Endodermal cell (in vitro differentiated cells): ENCODE measurements around the gene PTPRN2. TPM values are rescaled to one million over a fixed set of nuclear protein-coding genes. Genes with fewer than 3 reads are reported as not detected.
"Not testable (repeated sequence)": the region's sequence is repeated elsewhere in the genome, so short reads cannot be mapped to it uniquely, and the experiment has no call there.

Source experiments
- DNase-seq: peaks from one replicate; pipeline ENCODE4 v3.0.0-alpha.2; 2017
- H3K27ac ChIP-seq: 2 replicates; pipeline ENCODE4 v1.5.1; 2013; ENCODE audit warnings: mild to moderate bottlenecking, low read depth, low read length, moderate library complexity
- H3K27me3 ChIP-seq: 2 replicates; pipeline ENCODE4 v1.6.1; 2013; ENCODE audit warnings: mild to moderate bottlenecking, low read length, moderate library complexity; ENCODE audit not compliant: insufficient read depth, control insufficient read depth, poor library complexity, severe bottlenecking
- H3K36me3 ChIP-seq: 2 replicates; pipeline ENCODE4 v1.7.0; 2013; ENCODE audit warnings: mild to moderate bottlenecking, low read length, moderate library complexity; ENCODE audit not compliant: control insufficient read depth, insufficient read depth
- H3K4me1 ChIP-seq: one replicate; pipeline ENCODE4 v1.7.0; 2013; ENCODE audit warnings: low read length; ENCODE audit not compliant: control insufficient read depth, insufficient read depth
- H3K4me3 ChIP-seq: 2 replicates; pipeline ENCODE4 v1.5.1; 2013; ENCODE audit warnings: mild to moderate bottlenecking, low read length, moderate library complexity
- H3K9ac ChIP-seq: 2 replicates; pipeline ENCODE4 v1.6.1; 2013; ENCODE audit warnings: mild to moderate bottlenecking, low read length, moderate library complexity; ENCODE audit not compliant: poor library complexity, severe bottlenecking; ENCODE audit errors: extremely low read depth
- H3K9me3 ChIP-seq: 2 replicates; pipeline ENCODE4 v1.6.1; 2013; ENCODE audit warnings: mild to moderate bottlenecking, low read length, moderate library complexity; ENCODE audit not compliant: control insufficient read depth
- H3K27ac Mint-ChIP-seq: 2 replicates; pipeline ENCODE4 v1.8.0; 2020; ENCODE audit warnings: mixed read lengths
- H3K27me3 Mint-ChIP-seq: 2 replicates; pipeline ENCODE4 v1.8.0; 2021; ENCODE audit warnings: mild to moderate bottlenecking, mixed read lengths; ENCODE audit not compliant: insufficient read depth
- H3K36me3 Mint-ChIP-seq: 2 replicates; pipeline ENCODE4 v1.8.0; 2020; ENCODE audit warnings: low read depth, mixed read lengths
- H3K4me1 Mint-ChIP-seq: 2 replicates; pipeline ENCODE4 v1.8.0; 2020; ENCODE audit warnings: mixed read lengths
- H3K4me3 Mint-ChIP-seq: 2 replicates; pipeline ENCODE4 v1.8.0; 2020; ENCODE audit warnings: mild to moderate bottlenecking, moderate library complexity, mixed read lengths
- H3K9me3 Mint-ChIP-seq: 2 replicates; pipeline ENCODE4 v1.8.0; 2020; ENCODE audit warnings: mild to moderate bottlenecking, mixed read lengths
- CTCF ChIP-seq: fragments of 200-600 bp; sonication (generic); conservative IDR thresholded peaks from 2 replicates; pipeline ENCODE4 v1.5.0; 2021; ENCODE audit warnings: antibody characterized with exemption, mild to moderate bottlenecking
- WGBS, 2 experiments: methylation state at CpG; one replicate each; pipeline versions ENCODE4 v1.1.5 to v1.1.7; 2013; ENCODE audit warnings: missing lambda C conversion rate in 2 of 2, mixed read lengths in 1 of 2; ENCODE audit not compliant: insufficient coverage in 1 of 2, insufficient read length in 1 of 2; 5-methylcytosine and 5-hydroxymethylcytosine counted together
- total RNA-seq, 2 donors: library from RNA; stranded (reverse); fragmentation: NEBNext Ultra II Directional in 1 of 2; extraction: Animal tissue kit (Norgen Biotek cat#: 25700) in 1 of 2; gene quantifications; 2 replicates in 1 of 2; 3 replicates in 1 of 2; pipeline ENCODE4 v1.2.1, GENCODE V29; 2021

PTPRN2 gene
- total RNA-seq, 2 donors from 2014 or later: 0.69 to 1.2 TPM

- H3K36me3 Mint-ChIP-seq: peaks cover 15% of the 10 kb centered on the region
- Histone ChIP-seq H3K9ac (no peak overlapping the region), H3K27me3 (no peaks in the 10 kb centered on the region), H3K4me1 (no peaks in the 10 kb centered on the region), H3K36me3 (no peaks in the 10 kb centered on the region), H3K9me3 (peaks cover 88% of the 10 kb centered on the region), H3K4me3 (peak overlapping the region; percentile 53), H3K27ac (no peak overlapping the region)
- peaks cover 2% of the 10 kb centered on the region for H3K4me1 Mint-ChIP-seq
- peaks cover 70% of the 10 kb centered on the region for H3K9me3 Mint-ChIP-seq
- no peak overlapping the region for H3K27ac Mint-ChIP-seq
- no peak for TF ChIP-seq CTCF
- peaks cover 3% of the 10 kb centered on the region for H3K27me3 Mint-ChIP-seq
- 40 to 57% methylated on average over 1 of the region's 1 CpG for WGBS, 2 experiments
- no peak for DNase-seq
- H3K4me3 Mint-ChIP-seq: no peak overlapping the region
These were observed 279.6 kb downstream of the PTPRN2 start for GRCh38 chr7:158308001-158308400.

GRCh38 chr7:158304072-158304471 lies 283.6 kb downstream of the PTPRN2 start:
- H3K4me3 Mint-ChIP-seq, H3K27ac Mint-ChIP-seq, H3K4me3 ChIP-seq, H3K4me1 ChIP-seq, H3K27ac ChIP-seq, H3K36me3 ChIP-seq, DNase-seq, H3K36me3 Mint-ChIP-seq, H3K27me3 ChIP-seq, H3K9ac ChIP-seq, H3K27me3 Mint-ChIP-seq, H3K4me1 Mint-ChIP-seq: not testable (repeated sequence)
- H3K9me3 Mint-ChIP-seq: peaks cover 41% of the 10 kb centered on the region
- H3K9me3 ChIP-seq: peaks cover 89% of the 10 kb centered on the region
- 82 to 88% methylated on average over 6 of the region's 6 CpGs for WGBS, 2 experiments

GRCh38 chr7:158303121-158303520 lies 284.5 kb downstream of the PTPRN2 start:
- Mint-ChIP-seq H3K4me3 (no peak overlapping the region), H3K9me3 (peaks cover 37% of the 10 kb centered on the region), H3K4me1 (peaks cover 9% of the 10 kb centered on the region), H3K36me3 (peaks cover 8% of the 10 kb centered on the region), H3K27me3 (peaks cover 3% of the 10 kb centered on the region), H3K27ac (no peak overlapping the region)
- no peak for DNase-seq
- no peak overlapping the region for H3K27ac ChIP-seq
- WGBS, 2 experiments: 60 to 77% methylated on average over 3 to 4 of the region's 4 CpGs
- H3K9ac ChIP-seq: no peak overlapping the region
- peaks cover 95% of the 10 kb centered on the region for H3K9me3 ChIP-seq
- no peak for TF ChIP-seq CTCF
- no peaks in the 10 kb centered on the region for H3K27me3 ChIP-seq
- no peaks in the 10 kb centered on the region for H3K36me3 ChIP-seq
- H3K4me1 ChIP-seq: no peaks in the 10 kb centered on the region
- no peak overlapping the region for H3K4me3 ChIP-seq
